Frontal cortex (tissue), 4 donors: ENCODE data around the gene TNPO3. TPM values are rescaled to one million over a fixed set of nuclear protein-coding genes. Genes with fewer than 3 reads are reported as not detected.

ENCODE experiments used
- DNase-seq, 2 donors: peaks; one replicate each; pipeline ENCODE4 v3.0.0; 2012; ENCODE audit warnings: low spot score in 2 of 2
- FAIRE-seq: peaks from 2 replicates; lab custom pipeline; 2012; peaks lifted over from hg19 to GRCh38; lab: Jason Lieb, UNC
- total RNA-seq: library from RNA; depleted of rRNA; stranded (reverse); fragments of >200 nt; gene quantifications from one replicate; pipeline ENCODE4 v1.2.3, GENCODE V29; 2014
- donor health status: control.
- donor health status: control.
- donor health status: control.

TNPO3 gene
- total RNA-seq, 1 donor from 2014 or later: 101 TPM

- FAIRE-seq (no peak), DNase-seq (no peak)
Measured at GRCh38 chr7:128982105-128982504, 72.8 kb downstream of the TNPO3 start.

DNA sequence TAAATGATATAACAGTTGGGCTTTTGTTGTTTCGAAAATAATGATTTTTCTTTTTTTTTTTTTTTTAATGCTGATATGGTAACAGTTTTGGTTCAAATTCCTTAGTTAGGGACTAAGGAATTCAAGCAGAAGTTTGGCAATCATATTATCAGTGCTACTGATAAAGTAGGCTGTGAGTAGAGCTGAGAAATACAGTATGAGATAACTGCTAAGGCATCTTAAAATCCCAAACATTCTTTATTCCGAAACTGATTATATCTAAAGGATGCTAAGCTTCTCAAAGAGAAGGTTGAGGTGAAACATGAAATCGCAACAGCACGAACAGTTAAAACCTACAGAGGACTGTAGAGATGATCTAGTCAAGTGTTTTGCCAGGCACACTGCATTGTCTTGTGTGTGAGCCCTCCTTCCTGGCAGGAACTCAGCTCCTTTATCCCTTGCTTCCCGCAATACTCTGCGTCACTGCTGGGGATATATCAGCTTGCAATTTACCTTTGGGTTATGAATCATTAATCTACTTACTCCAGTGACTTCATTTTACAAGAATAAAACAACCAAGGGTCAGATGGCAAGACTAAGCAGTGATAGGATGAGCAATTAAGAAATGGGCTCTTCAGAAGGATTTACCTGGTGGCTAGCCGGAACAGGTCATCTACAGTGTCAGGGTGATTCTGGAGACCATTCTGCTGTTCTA lies 80.5 kb downstream of the TNPO3 start:
- no peak for FAIRE-seq
- DNase-seq: no peak

DNA sequence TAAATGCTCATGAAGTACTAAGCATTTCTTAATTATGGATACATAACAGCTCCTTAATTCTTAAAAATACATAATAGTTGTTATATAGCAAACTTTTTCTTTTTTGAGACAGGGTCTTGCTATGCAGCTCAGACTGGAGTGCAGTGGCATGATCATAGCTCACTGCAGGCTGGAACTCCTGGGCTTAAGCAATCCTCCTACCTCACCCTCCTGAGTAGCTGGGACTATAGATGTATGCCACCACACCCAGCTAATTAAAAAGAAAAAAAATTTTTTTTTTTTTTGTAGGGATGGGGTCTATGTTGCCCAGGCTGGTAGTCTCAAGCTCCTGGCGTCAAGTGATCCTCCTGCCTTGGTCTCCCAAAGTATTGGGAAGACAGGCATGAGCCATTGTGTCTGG lies 86.3 kb downstream of the TNPO3 start:
- DNase-seq (no peak), FAIRE-seq (no peak)

GRCh38 chr7:128963327-128963757 lies 91.6 kb downstream of the TNPO3 start:
- FAIRE-seq (no peak), DNase-seq (no peak)

GRCh38 chr7:128962899-128963298 lies 92.0 kb downstream of the TNPO3 start:
- no peak for FAIRE-seq
- no peak for DNase-seq

- DNase-seq (no peak), FAIRE-seq (no peak)
Measured at GRCh38 chr7:128961030-128961659, 93.8 kb downstream of the TNPO3 start.

DNA sequence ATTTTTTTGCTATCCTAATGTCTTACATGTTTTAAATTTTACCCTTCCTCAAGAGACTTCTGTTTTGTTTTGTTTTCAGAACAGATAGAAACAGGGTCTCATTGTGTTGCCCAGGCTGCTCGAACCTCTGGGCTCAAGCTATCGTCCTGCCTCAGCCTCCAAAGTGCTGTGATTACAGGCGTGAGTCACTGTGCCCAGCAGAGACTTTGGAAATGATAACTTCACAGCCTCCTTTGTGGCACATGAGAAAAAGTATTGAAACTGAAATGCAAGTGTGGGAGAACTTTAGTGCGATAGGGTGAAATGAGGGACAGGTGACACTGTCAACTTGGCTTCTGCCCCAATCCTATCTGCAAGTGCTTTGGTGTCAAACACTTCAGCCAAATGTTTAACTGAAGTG lies 95.6 kb downstream of the TNPO3 start:
- no peak for FAIRE-seq
- DNase-seq: no peak

DNA sequence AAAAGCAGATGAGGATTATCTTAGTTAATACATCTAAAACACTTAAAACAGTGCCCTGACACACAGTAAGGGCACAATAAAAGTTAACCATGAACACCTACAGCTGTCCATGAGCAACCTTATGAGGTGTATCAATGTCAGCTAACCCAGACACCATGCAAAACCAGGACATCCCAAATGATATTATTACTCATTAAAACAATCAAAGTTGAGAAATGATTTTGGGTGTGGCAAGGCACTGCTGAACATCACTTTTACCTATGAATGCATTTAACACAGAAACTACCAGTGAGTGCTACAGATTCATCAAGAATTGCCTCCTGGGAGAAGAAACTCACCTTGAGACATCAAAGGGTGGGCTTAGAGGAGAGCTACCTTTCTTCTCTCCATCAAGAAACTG lies 98.9 kb downstream of the TNPO3 start:
- FAIRE-seq (no peak), DNase-seq (no peak)

GRCh38 chr7:128954830-128955802 lies 99.8 kb downstream of the TNPO3 start:
- FAIRE-seq (no peak), DNase-seq (no peak)

GRCh38 chr7:128954150-128954549 lies 100.8 kb downstream of the TNPO3 start:
- FAIRE-seq: no peak
- no peak for DNase-seq

DNA sequence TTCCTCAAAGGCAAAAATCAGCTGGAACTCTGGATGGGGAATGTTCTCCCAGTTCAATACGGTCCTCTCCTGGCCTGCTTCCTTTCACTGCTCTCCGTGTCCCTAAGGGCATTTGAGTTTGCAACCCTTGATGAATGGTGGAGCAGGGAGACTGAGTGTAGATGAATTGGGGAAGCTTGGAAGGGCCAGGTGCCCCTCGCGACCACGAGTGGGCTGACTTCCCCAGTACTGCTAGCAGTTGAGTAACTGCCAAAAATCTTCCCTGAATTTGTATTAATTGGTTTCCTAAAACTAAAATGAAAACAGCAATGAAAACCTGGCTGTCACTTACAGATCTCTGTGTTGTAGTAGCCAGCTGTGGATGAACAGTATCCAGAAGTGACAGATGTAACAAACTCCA lies 103.6 kb downstream of the TNPO3 start:
- FAIRE-seq: no peak

GRCh38 chr7:128948976-128949760 lies 105.7 kb downstream of the TNPO3 start:
- DNase-seq: no peak
- no peak for FAIRE-seq

More for the DNA sequence above, 103.6 kb downstream of the TNPO3 start:
- DNase-seq: no peak

DNA sequence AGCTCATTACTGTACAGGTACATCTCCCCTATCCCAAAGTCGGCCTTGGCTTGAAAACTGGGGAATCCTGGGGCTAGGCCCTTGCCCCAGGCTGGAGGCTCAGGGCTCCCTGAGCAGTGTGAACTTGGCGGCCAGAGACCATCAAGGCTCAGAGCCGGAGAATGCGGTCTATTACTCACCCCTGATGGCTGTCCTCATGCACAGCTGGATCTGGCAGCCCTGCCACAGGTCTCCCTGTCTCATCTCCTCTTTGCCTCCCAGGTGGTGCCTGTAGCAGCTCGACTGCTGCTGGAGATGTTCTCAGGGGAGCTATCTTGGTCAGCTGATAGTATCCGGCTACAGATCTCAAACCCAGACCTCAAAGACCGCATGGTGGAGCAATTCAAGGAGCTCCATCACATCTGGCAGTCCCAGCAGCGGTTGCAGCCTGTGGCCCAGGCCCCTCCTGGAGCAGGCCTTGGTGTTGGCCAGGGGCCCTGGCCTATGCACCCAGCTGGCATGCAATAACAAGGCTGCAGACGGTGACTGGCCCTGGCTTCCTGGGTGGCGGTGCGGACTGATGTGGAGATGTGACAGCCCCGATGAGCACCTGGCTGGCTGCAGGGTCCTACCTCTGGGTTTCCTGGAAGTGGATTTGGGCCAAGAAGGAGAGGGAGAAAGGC lies 106.5 kb downstream of the TNPO3 start:
- DNase-seq (no peak), FAIRE-seq (no peak)

GRCh38 chr7:128947854-128948253 lies 107.1 kb downstream of the TNPO3 start:
- FAIRE-seq (no peak), DNase-seq (no peak)

- DNase-seq (no peak), FAIRE-seq (no peak)
Measured at GRCh38 chr7:128946936-128947830, 107.7 kb downstream of the TNPO3 start.

- DNase-seq (no peak), FAIRE-seq (no peak)
Measured at GRCh38 chr7:128945668-128946366, 109.1 kb downstream of the TNPO3 start.

GRCh38 chr7:128944487-128945236 lies 110.2 kb downstream of the TNPO3 start:
- no peak for DNase-seq
- FAIRE-seq: no peak
